Measurements from ENCODE around the gene ZYG11B. TPM values are rescaled to one million over a fixed set of nuclear protein-coding genes. Genes with fewer than 3 reads are reported as not detected.

The ZYG11B gene
- total RNA-seq, 1 experiment from 2014 or later, result 25.6 TPM

Small RNA genes lying within 50 kb of the gene (small RNA-seq; reads per million reads assigned to genes)
- gene RN7SL62P (not detected), gene RNU2-30P (0.43 reads per million, percentile 6 among the genes with 10 or more reads in this experiment), gene RNU6-969P (not detected)

Other genes with a start within 250 kb of the ZYG11B start
- gene TUT4, start 173.4 kb upstream of the ZYG11B start, total RNA-seq (2014; rRNA removed; shearing (Covaris generic); ENCODE audit: low replicate concordance), result 53.6 and 97.8 TPM in 2 replicates
- gene GPX7, start 124.1 kb upstream of the ZYG11B start, total RNA-seq (2014; rRNA removed; shearing (Covaris generic); ENCODE audit: low replicate concordance), result 90.5 and 90.8 TPM in 2 replicates
- gene SHISAL2A, start 93.3 kb upstream of the ZYG11B start, total RNA-seq (2014; rRNA removed; shearing (Covaris generic); ENCODE audit: low replicate concordance), result not detected in 2 replicates
- 10.8 and 11.3 TPM in 2 replicates for gene COA7, start 28.1 kb upstream of the ZYG11B start, total RNA-seq (2014; rRNA removed; shearing (Covaris generic); ENCODE audit: low replicate concordance)
- not detected in 2 replicates for gene ZYG11A, start 116.3 kb downstream of the ZYG11B start, total RNA-seq (2014; rRNA removed; shearing (Covaris generic); ENCODE audit: low replicate concordance)
- gene ECHDC2, start 195.3 kb downstream of the ZYG11B start, total RNA-seq (2014; rRNA removed; shearing (Covaris generic); ENCODE audit: low replicate concordance), result not detected in 2 replicates
- gene SCP2, start 200.8 kb downstream of the ZYG11B start, total RNA-seq (2014; rRNA removed; shearing (Covaris generic); ENCODE audit: low replicate concordance), result 81.3 and 146 TPM in 2 replicates